ENCODE measurements around the gene PLXDC1. TPM values are rescaled to one million over a fixed set of nuclear protein-coding genes. Genes with fewer than 3 reads are reported as not detected.

PLXDC1 gene
- total and polyA plus RNA-seq, 2 experiments from 2014 or later: 0.28 to 0.91 TPM

DNA sequence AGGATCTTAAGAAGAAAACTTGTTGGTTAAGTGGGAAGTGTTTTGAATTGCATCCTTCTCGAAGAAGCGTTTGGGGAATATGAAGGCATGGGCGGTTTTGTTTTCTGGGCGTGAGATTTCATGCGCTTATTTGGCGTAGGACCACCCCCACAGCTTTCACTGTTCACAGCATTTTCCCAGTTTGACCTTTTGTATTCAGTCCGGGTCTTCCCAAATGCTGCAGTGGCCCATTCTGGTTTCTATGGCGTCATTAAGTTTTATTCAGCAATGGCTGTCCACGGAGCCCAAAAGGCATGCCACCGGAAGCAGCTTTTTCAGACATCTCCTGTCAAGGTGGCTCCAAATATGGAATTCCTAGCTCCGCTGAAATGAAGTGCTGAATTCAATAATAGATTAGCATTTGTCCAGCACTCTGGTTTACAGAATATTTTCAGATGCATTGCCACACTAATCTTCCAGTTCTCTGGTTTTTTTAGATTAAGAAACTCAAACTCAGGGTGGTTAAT, 93.7 kb downstream of the PLXDC1 start (continued):
- no peak for TF ChIP-seq ZNF114 (CRISPR knock-in tag; IDR thresholded peaks at IDR 0.05)
- TF ChIP-seq EZH2 (IDR thresholded peaks at IDR 0.05; ENCODE audit: low read depth, unreplicated experiment): no peak
- no peak for TF ChIP-seq CTCF (conservative IDR thresholded peaks at IDR 0.05; ENCODE audit: low read depth in 2 of 2)
- no peak for TF ChIP-seq NANOG (IDR thresholded peaks at IDR 0.05; ENCODE audit: borderline replicate concordance)

- no peak for DNase-seq (ENCODE audit: low spot score)
- TF ChIP-seq CTCF (conservative IDR thresholded peaks at IDR 0.05; ENCODE audit: low read depth in 2 of 2) (no peak), REST (IDR thresholded peaks at IDR 0.05; ENCODE audit: unreplicated experiment) (no peak), EZH2phosphoT487 (IDR thresholded peaks at IDR 0.05; ENCODE audit: unreplicated experiment) (no peak), CREB1 (CRISPR knock-in tag; IDR thresholded peaks at IDR 0.05; ENCODE audit: low read depth) (no peak), ZNF114 (CRISPR knock-in tag; IDR thresholded peaks at IDR 0.05) (no peak), NANOG (IDR thresholded peaks at IDR 0.05; ENCODE audit: borderline replicate concordance) (no peak), ZNF462 (CRISPR knock-in tag; IDR thresholded peaks at IDR 0.05) (no peak), POLR2AphosphoS5 (IDR thresholded peaks at IDR 0.05; ENCODE audit: low read depth) (no peak)
Measured at GRCh38 chr17:39054111-39054645, 97.3 kb downstream of the PLXDC1 start.

More at GRCh38 chr17:39054111-39054645, 97.3 kb downstream of the PLXDC1 start:
- no peaks in the 10 kb centered on the region for H3K27me3 ChIP-seq (ENCODE audit: insufficient read depth)
- H3K27ac Mint-ChIP-seq: no peak overlapping the region
- no peak overlapping the region for H3K4me3 Mint-ChIP-seq
- peaks cover 8% of the 10 kb centered on the region for H3K27me3 Mint-ChIP-seq (ENCODE audit: insufficient read depth, low read depth, poor library complexity)
- no peaks in the 10 kb centered on the region for H3K9me2 ChIP-seq (ENCODE audit: insufficient read depth)
- H3K4me3 ChIP-seq: no peak overlapping the region
- no peak overlapping the region for H3K4me2 ChIP-seq
- H3K9me3 Mint-ChIP-seq: peaks cover 16% of the 10 kb centered on the region
- H3K79me2 ChIP-seq (replicated peaks; ENCODE audit: insufficient read depth): no peaks in the 10 kb centered on the region
- H3K36me3 Mint-ChIP-seq (ENCODE audit: low read depth): peaks cover 5% of the 10 kb centered on the region; the same call in 2 of the 3 replicates
- 0 out of 2 replicates have a peak, but pooled peaks cover 3% of the 10 kb centered on the region for H3K4me1 ChIP-seq (ENCODE audit: insufficient read depth)
- H3F3A ChIP-seq (replicated peaks; ENCODE audit: low read depth): 0 out of 2 replicates have a peak, but pooled peaks cover 4% of the 10 kb centered on the region
- no peak overlapping the region for H3K27ac ChIP-seq (ENCODE audit: low read depth)
- no peak overlapping the region for H2AFZ ChIP-seq
- no peak for ATAC-seq
- H3K36me3 ChIP-seq (ENCODE audit: insufficient read depth): no peaks in the 10 kb centered on the region
- peaks cover 9% of the 10 kb centered on the region; the same call in 2 of the 3 replicates for H3K4me1 Mint-ChIP-seq
- H4K20me1 ChIP-seq (replicated peaks; ENCODE audit: insufficient read depth): no peaks in the 10 kb centered on the region
